Endometrial microvascular endothelial cells (primary cell): ENCODE data around the gene TBC1D5. TPM values are rescaled to one million over a fixed set of nuclear protein-coding genes. Genes with fewer than 3 reads are reported as not detected.
"Not testable (repeated sequence)": the region's sequence is repeated elsewhere in the genome, so short reads cannot be mapped to it uniquely, and the experiment has no call there.

ENCODE experiments used
- in situ Hi-C: cut with HindIII; loops from 2 replicates; pipeline ENCODE4 v1.10.0; 2017; ENCODE audit warnings: low sequenced_read_pairs, low pct_unique_long_range_greater_than_20kb; ENCODE audit errors: inconsistent ontology term
- total RNA-seq: library from RNA; depleted of rRNA; stranded (reverse); fragments of >200 nt; gene quantifications from one replicate; pipeline ENCODE4 v1.2.3, GENCODE V29; 2015; ENCODE audit errors: inconsistent ontology term

TBC1D5 gene
- total RNA-seq, 1 donor from 2014 or later, result 46.6 TPM

- in situ Hi-C loops, result no loop called here
These were observed 590.6 kb downstream of the TBC1D5 start for GRCh38 chr3:17151598-17152373.

GRCh38 chr3:17149076-17149475 lies 593.4 kb downstream of the TBC1D5 start:
- in situ Hi-C loops, result no loop called here

- in situ Hi-C loops, result no loop called here
These were observed 597.8 kb downstream of the TBC1D5 start for GRCh38 chr3:17144665-17144993.

- in situ Hi-C loops, result no loop called here
These were observed 598.4 kb downstream of the TBC1D5 start for GRCh38 chr3:17143893-17144664.

- in situ Hi-C loops, result no loop called here
These were observed 599.9 kb downstream of the TBC1D5 start for GRCh38 chr3:17142516-17142915.

GRCh38 chr3:17141699-17142098 lies 600.7 kb downstream of the TBC1D5 start:
- in situ Hi-C loops, result no loop called here

- in situ Hi-C loops, result no loop called here
These were observed 601.5 kb downstream of the TBC1D5 start for GRCh38 chr3:17140670-17141505.

GRCh38 chr3:17138246-17139039 lies 604.0 kb downstream of the TBC1D5 start:
- in situ Hi-C loops, result no loop called here

- in situ Hi-C loops, result no loop called here
These were observed 605.1 kb downstream of the TBC1D5 start for GRCh38 chr3:17137321-17137826.

- in situ Hi-C loops, result no loop called here
These were observed 606.2 kb downstream of the TBC1D5 start for GRCh38 chr3:17136136-17136721.

- in situ Hi-C loops, result no loop called here
These were observed 606.7 kb downstream of the TBC1D5 start for GRCh38 chr3:17135696-17136095.

- in situ Hi-C loops, result no loop called here
These were observed 608.5 kb downstream of the TBC1D5 start for GRCh38 chr3:17133632-17134545.

GRCh38 chr3:17132286-17133115 lies 609.9 kb downstream of the TBC1D5 start:
- in situ Hi-C loops, result no loop called here

GRCh38 chr3:17130956-17131355 lies 611.5 kb downstream of the TBC1D5 start:
- in situ Hi-C loops, result no loop called here

- in situ Hi-C loops, result no loop called here
These were observed 612.9 kb downstream of the TBC1D5 start for GRCh38 chr3:17129556-17129955.

- in situ Hi-C loops, result not testable (repeated sequence)
These were observed 613.8 kb downstream of the TBC1D5 start for GRCh38 chr3:17128671-17129070.
